Lower lobe of right lung (tissue), 2 donors: ENCODE results near the gene PDE4D. TPM values are rescaled to one million over a fixed set of nuclear protein-coding genes. Genes with fewer than 3 reads are reported as not detected.
A peak's percentile ranks its signal among the peaks of the same experiment; 100 is the strongest.

Experiments used
- ATAC-seq, 2 donors: fragments of 200-7000 bp; cut with Tn5 transposase; one replicate each; pipeline ENCODE4 v1.9.1; 2020 to 2022; ENCODE audit warnings: mild to moderate bottlenecking in 2 of 2, moderate library complexity in 2 of 2
- DNase-seq: peaks from one replicate; pipeline ENCODE4 v3.0.0-alpha.2; 2020
- H3K27ac ChIP-seq: fragments of 200-600 bp; one replicate; pipeline ENCODE4 v1.8.0; 2022
- H3K27me3 ChIP-seq: fragments of 200-600 bp; one replicate; pipeline ENCODE4 v1.8.0; 2022; ENCODE audit warnings: low read depth
- H3K36me3 ChIP-seq: fragments of 200-600 bp; one replicate; pipeline ENCODE4 v1.8.0; 2022; ENCODE audit warnings: mild to moderate bottlenecking
- H3K4me1 ChIP-seq: fragments of 200-600 bp; one replicate; pipeline ENCODE4 v1.8.0; 2022
- H3K4me3 ChIP-seq: fragments of 200-600 bp; one replicate; pipeline ENCODE4 v1.8.0; 2022; ENCODE audit warnings: mild to moderate bottlenecking
- H3K9me3 ChIP-seq: fragments of 200-600 bp; one replicate; pipeline ENCODE4 v1.8.0; 2022
- CTCF ChIP-seq: fragments of 200-600 bp; IDR thresholded peaks from one replicate; pipeline ENCODE4 v1.8.0; 2022; ENCODE audit warnings: antibody characterized with exemption, mild to moderate bottlenecking
- intact Hi-C: fragments of 100-400 bp; cut with DNase I; formaldehyde crosslinking; loops from one replicate; pipeline ENCODE4 v1.11.0; 2022
- total RNA-seq: library from RNA; stranded (reverse); fragmentation: NEBNext Ultra II Directional; extraction: Animal tissue kit (Norgen Biotek cat#: 25700); gene quantifications from one replicate; pipeline ENCODE4 v1.2.1, GENCODE V29; 2021
- donor health status: DM: no; HTN: yes; CAD: no; lungs with severe emphysema.

The PDE4D gene
- total RNA-seq, 1 donor from 2014 or later, result 71.3 TPM

- H3K36me3 ChIP-seq, result no peaks in the 10 kb centered on the region
- H3K9me3 ChIP-seq, result no peaks in the 10 kb centered on the region
- intact Hi-C loops, result no loop called here
- no peaks in the 10 kb centered on the region for H3K4me1 ChIP-seq
- DNase-seq, result no peak
- H3K27me3 ChIP-seq, result no peaks in the 10 kb centered on the region
- peak in 1 of 2 donors; percentile 41 for ATAC-seq
- no peak overlapping the region for H3K4me3 ChIP-seq
- TF ChIP-seq CTCF, result no peak
- H3K27ac ChIP-seq, result no peak overlapping the region
Measured at GRCh38 chr5:59264639-59265245, 628.8 kb downstream of the PDE4D start.

- no peaks in the 10 kb centered on the region for H3K9me3 ChIP-seq
- H3K27ac ChIP-seq, result no peak overlapping the region
- intact Hi-C loops, result no loop called here
- no peak overlapping the region for H3K4me3 ChIP-seq
- TF ChIP-seq CTCF, result no peak
- DNase-seq, result no peak
- no peaks in the 10 kb centered on the region for H3K4me1 ChIP-seq
- H3K36me3 ChIP-seq, result no peaks in the 10 kb centered on the region
- ATAC-seq, result no peak
- no peaks in the 10 kb centered on the region for H3K27me3 ChIP-seq
Measured at GRCh38 chr5:59264013-59264412, 629.5 kb downstream of the PDE4D start.

GRCh38 chr5:59261969-59262368 lies 631.6 kb downstream of the PDE4D start:
- Histone ChIP-seq H3K36me3 (no peaks in the 10 kb centered on the region), H3K4me3 (no peak overlapping the region), H3K27ac (no peak overlapping the region), H3K9me3 (no peaks in the 10 kb centered on the region), H3K4me1 (peaks cover 4% of the 10 kb centered on the region), H3K27me3 (no peaks in the 10 kb centered on the region)
- intact Hi-C loops, result no loop called here
- TF ChIP-seq CTCF, result no peak
- DNase-seq (no peak), ATAC-seq (no peak)

- Histone ChIP-seq H3K4me1 (peaks cover 4% of the 10 kb centered on the region), H3K27me3 (no peaks in the 10 kb centered on the region), H3K27ac (no peak overlapping the region), H3K9me3 (no peaks in the 10 kb centered on the region), H3K36me3 (no peaks in the 10 kb centered on the region), H3K4me3 (no peak overlapping the region)
- intact Hi-C loops, result no loop called here
- no peak for TF ChIP-seq CTCF
- DNase-seq, result no peak
- no peak for ATAC-seq
Measured at GRCh38 chr5:59260973-59261372, 632.6 kb downstream of the PDE4D start.

GRCh38 chr5:59260200-59260599 lies 633.3 kb downstream of the PDE4D start:
- no peak overlapping the region for H3K27ac ChIP-seq
- ATAC-seq (no peak), DNase-seq (no peak)
- H3K4me3 ChIP-seq, result no peak overlapping the region
- peaks cover 4% of the 10 kb centered on the region for H3K4me1 ChIP-seq
- H3K36me3 ChIP-seq, result no peaks in the 10 kb centered on the region
- H3K9me3 ChIP-seq, result no peaks in the 10 kb centered on the region
- TF ChIP-seq CTCF, result no peak
- H3K27me3 ChIP-seq, result no peaks in the 10 kb centered on the region
- intact Hi-C loops, result no loop called here

- H3K9me3 ChIP-seq, result no peaks in the 10 kb centered on the region
- no peak for TF ChIP-seq CTCF
- H3K27me3 ChIP-seq, result no peaks in the 10 kb centered on the region
- no peak overlapping the region for H3K27ac ChIP-seq
- DNase-seq (no peak), ATAC-seq (no peak)
- H3K4me3 ChIP-seq, result no peak overlapping the region
- no peaks in the 10 kb centered on the region for H3K36me3 ChIP-seq
- intact Hi-C loops, result no loop called here
- peaks cover 4% of the 10 kb centered on the region for H3K4me1 ChIP-seq
Measured at GRCh38 chr5:59259237-59259636, 634.3 kb downstream of the PDE4D start.
